ENCODE results near the gene CACNG3. TPM values are rescaled to one million over a fixed set of nuclear protein-coding genes. Genes with fewer than 3 reads are reported as not detected.

CACNG3 gene
- not detected in 2 replicates for total RNA-seq (2016; rRNA removed; fragmentation: Illumina TruSeq; extraction: Trizol)
- not detected in 2 replicates for total RNA-seq (2016; cell fraction: cytosol; rRNA removed; fragmentation: Illumina TruSeq; extraction: Trizol; ENCODE audit: low read depth)
- total RNA-seq (2016; cell fraction: insoluble cytoplasmic fraction; rRNA removed; fragmentation: Illumina TruSeq; extraction: Trizol), result not detected in 2 replicates
- not detected in 2 replicates for total RNA-seq (2016; cell fraction: membrane; rRNA removed; fragmentation: Illumina TruSeq; extraction: Trizol)
- total RNA-seq (2016; cell fraction: nucleus; rRNA removed; fragmentation: Illumina TruSeq; extraction: Trizol), result not detected in 2 replicates
- not detected in 2 replicates for polyA plus RNA-seq (2011; rRNA removed)
- polyA plus RNA-seq (2011; cell fraction: cytosol; rRNA removed), result not detected in 2 replicates
- not detected in 2 replicates for polyA plus RNA-seq (2011; cell fraction: nucleus; rRNA removed)
- not detected in 2 replicates for polyA plus RNA-seq (2012)
- polyA plus RNA-seq (2016; cell fraction: cytosol; fragmentation: Illumina TruSeq; extraction: Trizol; ENCODE audit: low read depth), result not detected in 2 replicates
- not detected in 2 replicates for polyA plus RNA-seq (2016; cell fraction: insoluble cytoplasmic fraction; fragmentation: Illumina TruSeq; extraction: Trizol; ENCODE audit: low read depth)
- polyA plus RNA-seq (2016; cell fraction: membrane; fragmentation: Illumina TruSeq; extraction: Trizol; ENCODE audit: low read depth), result not detected in 2 replicates
- not detected in 2 replicates for polyA plus RNA-seq (2016; cell fraction: nucleus; fragmentation: Illumina TruSeq; extraction: Trizol; ENCODE audit: insufficient read depth, low read depth)
- polyA minus RNA-seq (2011; rRNA and poly(A)+ RNA removed; ENCODE audit: low replicate concordance), result not detected in 2 replicates
- not detected in 2 replicates for polyA minus RNA-seq (2011; cell fraction: cytosol; rRNA and poly(A)+ RNA removed)
- not detected in 2 replicates for polyA minus RNA-seq (2011; cell fraction: nucleus; rRNA and poly(A)+ RNA removed)
- not detected for Bru-seq, nascent RNA
- percentile 1 among the genes with signal in this experiment for BruChase-seq, experiment 1, labeled RNA remaining after a 6-hour chase
- not detected for BruChase-seq, experiment 2, labeled RNA remaining after a 2-hour chase
- long read RNA-seq, experiment 1, result 0 reads
- long read RNA-seq, experiment 2, result 0 reads

GRCh38 chr16:24255456-24256371 is at the start of gene CACNG3:
CACNG3 (plus strand) TSS chr16:24256335; CDS start chr16:24256755, 420 bp downstream.
- CTCF ChIA-PET (ENCODE audit: low intra/inter-chr PET ratio, low total read pairs), result no interaction called here
- peaks cover 0 to 4% of the 10 kb centered on the region in 2 experiments; a peak in 1 of 5 replicates for H3K27me3 ChIP-seq (ENCODE audit: control insufficient read depth in 1 of 2, insufficient read depth in 2 of 2, low read length in 2 of 2)
- no peaks in the 10 kb centered on the region for H3K9me3 ChIP-seq (ENCODE audit: low read length)
- no peak within 1 kb of the TSS for H3K27ac ChIP-seq (ENCODE audit: extremely low read length, insufficient read depth, low read length)
- H3K4me3 ChIP-seq (replicated peaks in 1 of 3; ENCODE audit: insufficient read depth in 1 of 3, low read depth in 2 of 3, low read length in 3 of 3), result no peak within 1 kb of the TSS
- H3K79me2 ChIP-seq (ENCODE audit: insufficient read depth, low read length), result no peaks in the 10 kb centered on the region
- no TSS peak for BruUV-seq (replicated peaks)
- intact Hi-C loops (cut with micrococcal nuclease; ENCODE audit: unreplicated experiment), result no loop called here
- 38% methylated on average over 40 of the region's 54 CpGs for WGBS (ENCODE audit: low lambda C conversion rate)
- DNase-seq (ENCODE audit: low spot score), result peak; percentile 37
- in situ Hi-C loops (cut with HindIII; ENCODE audit: extremely low pct_ligation_motif_present, low pct_unique_long_range_greater_than_20kb), result loop anchor here (10.0 kb wide), 1 partner anchor 181 kb away; no protein-coding TSS in a partner anchor
- POLR2A ChIA-PET, result no interaction called here
- no peaks in the 10 kb centered on the region for H4K20me1 ChIP-seq (ENCODE audit: insufficient read depth, low read length)
- no peak within 1 kb of the TSS for H3K9ac ChIP-seq (ENCODE audit: insufficient read depth, low read depth, low read length)
- no peaks in the 10 kb centered on the region for H3K36me3 ChIP-seq (replicated peaks in 1 of 2; ENCODE audit: control insufficient read depth in 1 of 2, insufficient read depth in 2 of 2, low read length in 2 of 2)
- no peak within 1 kb of the TSS for H2AFZ ChIP-seq (ENCODE audit: low read length)
- ATAC-seq, result peak; percentile 68
- no peak for FAIRE-seq
- H3K4me2 ChIP-seq (ENCODE audit: low read depth, low read length), result no peak within 1 kb of the TSS
- no peaks in the 10 kb centered on the region for H3K4me1 ChIP-seq (ENCODE audit: insufficient read depth, low read length)
- TF ChIP-seq FOXO4 (CRISPR knock-in tag; conservative IDR thresholded peaks at IDR 0.05), result no peak
- no peak for TF ChIP-seq ZNF143 (CRISPR knock-in tag; IDR thresholded peaks at IDR 0.05)
- no peak for TF ChIP-seq ZNF589 (CRISPR knock-in tag; conservative IDR thresholded peaks at IDR 0.05)
- no peak for TF ChIP-seq PAF1 (CRISPR knock-in tag; IDR thresholded peaks at IDR 0.05)
- no peak for TF ChIP-seq ARNT2 (CRISPR knock-in tag; IDR thresholded peaks at IDR 0.05; ENCODE audit: low read depth)
- no peak for TF ChIP-seq HHEX (CRISPR knock-in tag; IDR thresholded peaks at IDR 0.05)
- TF ChIP-seq TFE3 (CRISPR knock-in tag; IDR thresholded peaks at IDR 0.05), result peak; percentile 46; the same call in 1 of the 2 replicates
- no peak for TF ChIP-seq PCBP2 (optimal IDR thresholded peaks at IDR 0.05; ENCODE audit: low read depth, low read length, poor library complexity, severe bottlenecking)
- no peak for TF ChIP-seq MIXL1 (CRISPR knock-in tag; IDR thresholded peaks at IDR 0.05)
- TF ChIP-seq SMAD1 (CRISPR knock-in tag; IDR thresholded peaks at IDR 0.05; ENCODE audit: borderline replicate concordance, low read depth), result no peak
- TF ChIP-seq ZBTB21 (CRISPR knock-in tag; IDR thresholded peaks at IDR 0.05), result no peak
- no peak for TF ChIP-seq ZFP1 (CRISPR knock-in tag; IDR thresholded peaks at IDR 0.05)
- TF ChIP-seq ZNF776 (CRISPR knock-in tag; IDR thresholded peaks at IDR 0.05), result 0 out of 2 replicates have a peak, but pooled peaks have one; percentile 47
- no peak for TF ChIP-seq TGIF2 (CRISPR knock-in tag; IDR thresholded peaks at IDR 0.05)
- no peak for TF ChIP-seq BCL3 (CRISPR knock-in tag; IDR thresholded peaks at IDR 0.05)
- TF ChIP-seq CCDC6 (CRISPR knock-in tag; IDR thresholded peaks at IDR 0.05), result no peak
- no peak for TF ChIP-seq ZNF260 (CRISPR knock-in tag; IDR thresholded peaks at IDR 0.05; ENCODE audit: borderline replicate concordance, low read depth)
